ENCODE measurements around the gene SPTB. TPM values are rescaled to one million over a fixed set of nuclear protein-coding genes. Genes with fewer than 3 reads are reported as not detected.

The SPTB gene
- 1.4 to 1.7 TPM (median 1.5 TPM) in 5 replicates for total RNA-seq (2022; extraction: Qiagen RNA extraction)

DNA sequence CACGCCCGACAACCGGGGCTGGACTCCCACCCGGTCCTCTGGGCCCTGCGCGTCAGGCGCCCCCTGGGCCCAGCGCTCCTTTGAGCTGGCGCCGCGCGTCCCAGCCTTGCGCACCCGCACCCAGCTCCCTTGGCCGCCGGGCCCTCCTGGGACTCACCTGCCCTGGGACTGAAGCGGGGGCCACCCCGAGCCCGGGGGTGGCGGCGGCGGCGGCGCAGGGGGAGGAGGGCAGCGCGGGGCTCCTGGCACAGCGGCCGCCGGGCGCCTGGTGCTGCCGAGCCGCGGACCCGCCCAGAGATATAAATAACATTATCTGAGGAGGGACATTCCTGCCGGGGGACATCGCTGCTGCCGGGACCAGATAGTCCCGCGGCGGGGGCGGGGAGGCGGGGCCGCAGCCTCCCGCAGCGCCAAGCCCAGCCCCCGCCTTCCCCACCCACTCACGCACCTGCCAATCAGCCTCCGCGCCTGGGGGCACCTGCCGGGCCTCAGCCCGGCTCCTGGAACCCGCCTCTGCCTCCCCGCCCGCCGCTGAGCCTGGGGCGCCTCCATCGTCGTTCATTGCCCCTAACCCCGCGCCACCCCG, at the start of gene SPTB:
TSS of gene SPTB (minus strand) at position 273 of the 586 bp plus-strand sequence. CDS start 56,813 bp downstream, outside the sequence.

DNA sequence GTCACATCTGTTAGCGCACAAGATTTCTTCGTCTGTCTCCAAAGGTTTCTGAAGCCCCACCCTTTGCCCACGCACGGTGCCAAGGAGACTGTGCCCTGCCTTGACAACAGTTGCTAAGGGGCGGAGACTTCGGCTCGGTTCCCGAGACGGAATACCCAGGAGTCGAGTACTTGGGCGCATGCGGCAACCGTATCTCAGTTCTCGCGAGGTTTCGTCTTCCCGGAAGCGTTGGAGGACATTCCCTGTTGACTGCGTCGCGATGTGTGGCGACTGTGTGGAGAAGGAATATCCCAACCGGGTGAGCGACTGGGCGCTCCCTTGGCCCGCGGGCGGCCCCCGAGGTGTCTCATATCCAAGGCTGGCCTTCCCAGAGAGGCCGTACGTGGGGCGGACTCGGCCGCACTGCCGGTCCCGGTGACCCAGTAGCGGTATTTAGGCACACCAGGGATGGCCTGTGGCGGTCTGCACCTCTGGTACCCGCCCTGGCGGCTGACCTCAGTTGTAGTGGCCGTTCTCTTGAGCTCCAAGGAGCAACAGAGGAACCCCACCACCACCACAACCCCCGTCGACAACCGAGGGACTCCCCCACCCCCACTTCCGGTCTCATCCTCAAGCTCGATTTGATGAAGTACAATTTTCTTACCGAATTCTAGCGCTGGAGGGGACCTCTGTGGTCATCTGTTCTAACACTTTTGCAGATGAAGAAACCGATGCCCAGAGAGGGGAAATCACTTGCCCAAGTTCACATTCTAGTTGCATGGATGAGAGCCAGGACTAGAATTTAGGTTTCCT, 34.7 kb upstream of the SPTB start, which contains the start of gene CHURC1:
TSS of gene CHURC1 (plus strand) at position 219 of the 792 bp plus-strand sequence. CDS start at position 260, 41 bp downstream.

GRCh38 chr14:64704143-64704742, 175.5 kb downstream of the SPTB start, which contains the start of gene PLEKHG3:
TSS of gene PLEKHG3 (plus strand) at chr14:64704424. CDS start at chr14:64727632, 23,208 bp downstream.

Other genes with a start within 250 kb of the SPTB start
- gene PLEKHG3, start 175.5 kb downstream of the SPTB start, total RNA-seq (2022; extraction: Qiagen RNA extraction) = 18.6 to 25.6 TPM (median 24.8 TPM) in 5 replicates
- 74.3 to 119 TPM (median 76.4 TPM) in 5 replicates for gene CHURC1, start 34.5 kb upstream of the SPTB start, total RNA-seq (2022; extraction: Qiagen RNA extraction)
- 162 to 290 TPM (median 186 TPM) in 5 replicates for gene GPX2, start 62.8 kb upstream of the SPTB start, total RNA-seq (2022; extraction: Qiagen RNA extraction)
- 17.8 to 20.0 TPM (median 19.7 TPM) in 5 replicates for gene RAB15, start 92.4 kb upstream of the SPTB start, total RNA-seq (2022; extraction: Qiagen RNA extraction)
- 21.7 to 25.6 TPM (median 23.7 TPM) in 5 replicates for gene FNTB, start 107.0 kb upstream of the SPTB start, total RNA-seq (2022; extraction: Qiagen RNA extraction)
- gene MAX, start 222.6 kb upstream of the SPTB start, total RNA-seq (2022; extraction: Qiagen RNA extraction) = 56.2 to 74.8 TPM (median 58.1 TPM) in 5 replicates

All from A549 treated with AZD2906 at 1 μM for 4 hours (cell line).